Measurements from ENCODE around the gene SHB.
A peak's percentile ranks its signal among the peaks of the same experiment; 100 is the strongest.
"Not testable (repeated sequence)": the region's sequence is repeated elsewhere in the genome, so short reads cannot be mapped to it uniquely, and the experiment has no call there.

SHB gene

GRCh38 chr9:37966412-37967013 lies 102.5 kb downstream of the SHB start:
- no peak for DNase-seq

GRCh38 chr9:37965676-37966345 lies 103.2 kb downstream of the SHB start:
- DNase-seq: not testable (repeated sequence)

GRCh38 chr9:37965116-37965515 lies 103.9 kb downstream of the SHB start:
- no peak for DNase-seq

- no peak for DNase-seq
These were observed 104.3 kb downstream of the SHB start for GRCh38 chr9:37964740-37965081.

- peak; percentile 9 to 49 for DNase-seq
These were observed 104.9 kb downstream of the SHB start for GRCh38 chr9:37963936-37964739.

- DNase-seq: no peak
These were observed 107.7 kb downstream of the SHB start for GRCh38 chr9:37961351-37961750.

- DNase-seq: no peak
These were observed 108.4 kb downstream of the SHB start for GRCh38 chr9:37960631-37961030.

GRCh38 chr9:37959976-37960375 lies 109.1 kb downstream of the SHB start:
- DNase-seq: no peak

GRCh38 chr9:37958154-37958553 lies 110.9 kb downstream of the SHB start:
- no peak for DNase-seq

- no peak for DNase-seq
These were observed 111.4 kb downstream of the SHB start for GRCh38 chr9:37957664-37957953.

- DNase-seq: no peak
These were observed 111.9 kb downstream of the SHB start for GRCh38 chr9:37956904-37957663.

- no peak for DNase-seq
These were observed 112.6 kb downstream of the SHB start for GRCh38 chr9:37956423-37956820.

- no peak for DNase-seq
These were observed 113.1 kb downstream of the SHB start for GRCh38 chr9:37955781-37956422.

GRCh38 chr9:37954581-37954981 lies 114.4 kb downstream of the SHB start:
- DNase-seq: no peak

- no peak for DNase-seq
These were observed 115.1 kb downstream of the SHB start for GRCh38 chr9:37953775-37954437.

GRCh38 chr9:37953206-37953774 lies 115.7 kb downstream of the SHB start:
- no peak for DNase-seq

- DNase-seq: no peak
These were observed 116.3 kb downstream of the SHB start for GRCh38 chr9:37952731-37953130.

- no peak for DNase-seq
These were observed 117.2 kb downstream of the SHB start for GRCh38 chr9:37951671-37952449.

GRCh38 chr9:37950561-37950960 lies 118.5 kb downstream of the SHB start:
- DNase-seq: no peak

GRCh38 chr9:37949576-37949975 lies 119.5 kb downstream of the SHB start:
- DNase-seq: no peak

GRCh38 chr9:37948417-37948980 lies 120.5 kb downstream of the SHB start:
- no peak for DNase-seq

Measured in SHP77 (cell line).